Cortex of kidney (tissue), 1 donor: Measurements from ENCODE around the gene CHD8.

ENCODE experiments used
- DNase-seq: peaks from one replicate; lab custom pipeline; 2025; lab: John Stamatoyannopoulos, UW

Gene CHD8

GRCh38 chr14:21369949-21370679, 85.8 kb downstream of the CHD8 start:
- no peak for DNase-seq

DNA sequence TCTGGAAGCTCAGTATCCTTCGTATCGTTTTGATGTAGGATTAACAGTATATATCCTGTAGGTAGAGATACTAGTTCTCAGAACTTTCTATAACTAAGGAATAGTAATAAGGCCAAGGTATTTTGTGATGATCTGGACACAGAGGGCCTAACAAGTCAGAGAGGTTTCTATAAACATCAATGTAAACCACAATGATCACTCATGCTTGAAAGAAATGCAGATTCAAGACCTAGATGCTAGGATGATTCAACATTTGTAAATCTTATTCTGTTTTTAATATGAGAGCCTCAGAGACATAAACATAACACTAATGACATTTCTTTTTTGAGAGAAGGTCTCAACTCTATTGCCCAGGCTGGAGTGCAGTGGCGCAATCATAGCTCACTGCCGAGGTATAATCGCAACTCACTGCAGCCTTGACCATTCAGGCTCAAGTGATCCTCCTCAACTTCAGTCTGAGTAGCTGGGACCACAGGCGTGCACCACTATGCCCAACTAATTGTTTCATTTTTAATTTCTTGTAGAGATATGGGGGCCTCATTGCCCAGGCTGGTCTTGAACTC, 88.3 kb downstream of the CHD8 start:
- DNase-seq: no peak

DNA sequence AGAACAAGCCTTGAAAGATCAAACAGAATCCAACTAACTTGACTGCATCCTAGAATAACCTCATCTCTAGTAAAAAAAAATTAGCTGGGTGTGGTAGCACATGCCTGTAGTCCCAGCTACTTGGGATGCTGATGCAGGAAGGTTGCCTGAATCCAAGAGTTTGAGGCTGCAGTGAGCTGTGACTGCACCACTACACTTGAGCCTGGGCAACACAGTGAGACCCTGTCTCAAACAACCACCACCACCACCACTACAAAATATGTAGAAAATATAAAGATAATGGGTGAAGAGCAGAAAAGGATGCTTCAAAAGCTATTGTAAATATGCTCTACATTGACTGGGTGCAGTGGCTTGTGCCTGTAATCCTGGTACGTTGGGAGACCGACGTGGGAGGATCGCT, 99.4 kb downstream of the CHD8 start:
- no peak for DNase-seq

DNA sequence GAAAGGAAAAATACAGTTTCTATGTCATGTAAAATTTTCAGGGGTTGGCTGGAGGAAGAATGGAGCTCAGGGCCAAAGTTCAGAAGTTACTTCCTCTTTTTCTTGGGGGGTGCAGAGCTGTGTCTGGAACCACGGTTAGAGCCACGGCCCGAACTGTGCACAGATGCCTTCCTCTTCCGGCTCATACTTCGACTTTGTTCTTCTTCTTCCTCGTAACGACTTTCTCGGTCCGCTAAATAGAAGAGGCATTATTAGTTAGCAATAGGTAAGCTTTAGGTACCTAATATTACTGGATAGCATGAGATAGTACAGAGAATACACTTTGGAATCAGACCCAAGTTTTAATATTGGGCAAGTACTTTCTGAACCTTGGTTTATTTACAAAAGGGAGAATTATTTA, 103.3 kb downstream of the CHD8 start:
- DNase-seq: no peak

DNA sequence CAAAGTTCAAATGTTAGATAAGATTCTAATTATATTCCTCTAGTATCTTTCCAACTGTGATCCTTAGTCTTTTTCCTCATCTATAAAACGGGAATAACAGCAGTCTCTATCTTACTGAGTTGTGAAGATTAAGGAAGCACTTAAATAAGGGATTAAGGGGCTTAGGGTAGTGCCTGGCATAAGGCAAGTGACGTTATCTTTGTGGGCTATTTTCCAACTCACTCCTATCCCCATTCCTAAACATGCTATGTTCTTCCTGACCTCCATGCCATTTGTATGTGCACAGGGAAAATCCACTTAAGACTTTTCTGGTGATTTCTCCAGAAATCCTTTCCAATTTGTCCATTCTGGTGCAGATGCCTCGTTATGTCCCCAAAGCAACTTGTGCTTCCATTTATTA, 105.4 kb downstream of the CHD8 start:
- DNase-seq: no peak

DNA sequence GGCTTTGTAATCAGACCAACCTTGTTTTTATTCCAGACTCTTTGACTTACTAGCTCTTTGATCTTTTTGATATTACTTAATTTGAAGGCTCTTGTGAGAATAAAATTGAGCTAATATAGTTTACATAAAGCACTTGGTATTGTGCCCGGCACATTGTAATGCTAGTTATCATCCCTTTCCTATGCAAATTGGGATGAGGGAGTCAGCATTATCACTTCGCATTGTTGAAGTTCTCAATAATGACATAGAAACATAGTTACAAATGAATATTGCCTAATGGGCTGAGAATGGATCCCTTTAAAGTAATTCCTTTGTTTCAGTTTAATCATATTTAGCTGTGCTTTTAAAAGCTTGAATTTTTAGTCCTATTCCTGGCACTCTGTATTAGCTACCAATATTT, 108.7 kb downstream of the CHD8 start:
- DNase-seq: no peak

DNA sequence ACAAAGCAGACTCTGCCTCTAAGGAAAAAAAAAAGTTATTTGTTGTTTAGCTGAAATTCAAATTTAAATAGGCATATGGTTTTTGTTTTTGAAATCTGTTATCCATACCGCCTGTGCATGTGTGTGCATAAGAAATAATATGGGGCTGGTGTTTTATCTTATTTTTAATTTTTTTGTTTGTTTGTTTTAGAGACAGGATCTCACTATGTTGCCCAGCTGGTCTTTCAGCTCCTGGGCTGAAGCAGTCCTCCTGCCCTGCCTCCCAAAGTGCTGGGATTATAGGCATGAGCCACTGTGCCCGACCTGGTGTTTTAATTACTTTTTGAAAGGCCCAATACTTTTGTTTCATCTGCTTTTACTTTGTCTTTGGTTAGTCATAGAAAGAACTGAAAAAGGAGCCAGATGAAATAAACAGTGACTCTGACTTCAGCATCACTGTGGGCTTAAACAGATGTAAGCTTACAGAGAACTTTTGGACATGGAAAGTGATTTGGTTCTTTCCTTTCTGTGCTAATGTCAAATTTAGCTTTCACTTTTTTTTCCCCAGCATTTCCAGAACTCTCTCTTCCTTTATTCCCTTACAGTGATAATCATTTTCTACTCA, 109.3 kb downstream of the CHD8 start:
- DNase-seq: no peak

DNA sequence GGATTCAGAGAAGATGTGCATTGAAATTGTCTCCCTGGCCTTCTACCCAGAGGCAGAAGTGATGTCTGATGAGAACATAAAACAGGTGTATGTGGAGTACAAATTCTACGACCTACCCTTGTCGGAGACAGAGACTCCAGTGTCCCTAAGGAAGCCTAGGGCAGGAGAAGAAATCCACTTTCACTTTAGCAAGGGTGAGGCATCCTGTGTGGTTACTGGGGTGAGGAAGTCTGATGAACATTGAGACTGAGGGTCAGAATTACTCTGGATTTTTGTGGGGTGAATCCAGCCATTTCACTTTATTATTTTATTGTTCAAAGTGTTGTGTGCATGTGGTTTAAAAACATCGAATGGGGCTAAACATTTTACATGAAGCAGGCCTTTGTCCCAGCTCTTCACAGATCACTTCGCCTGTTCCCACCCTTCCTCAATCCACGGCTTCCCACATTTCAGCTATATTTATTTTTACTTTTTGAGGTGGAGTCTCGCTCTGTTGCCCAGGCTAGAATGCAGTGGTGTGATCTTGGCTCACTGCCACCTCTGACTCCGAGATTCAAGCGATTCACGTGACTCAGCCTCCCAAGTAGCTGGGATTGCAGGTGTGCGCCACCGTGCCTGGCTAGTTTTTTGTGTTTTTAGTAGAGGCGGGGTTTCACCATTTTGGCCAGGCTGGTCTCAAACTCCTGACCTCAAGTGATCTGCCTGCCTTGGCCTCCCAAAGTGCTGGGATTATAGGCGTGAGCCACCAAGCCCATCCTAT, 112.7 kb downstream of the CHD8 start:
- DNase-seq: no peak
